Measurements from ENCODE around the gene FADS2. TPM values are rescaled to one million over a fixed set of nuclear protein-coding genes. Genes with fewer than 3 reads are reported as not detected.

The FADS2 gene
- total and polyA plus RNA-seq, 2 experiments from 2014 or later: 124 to 392 TPM

DNA sequence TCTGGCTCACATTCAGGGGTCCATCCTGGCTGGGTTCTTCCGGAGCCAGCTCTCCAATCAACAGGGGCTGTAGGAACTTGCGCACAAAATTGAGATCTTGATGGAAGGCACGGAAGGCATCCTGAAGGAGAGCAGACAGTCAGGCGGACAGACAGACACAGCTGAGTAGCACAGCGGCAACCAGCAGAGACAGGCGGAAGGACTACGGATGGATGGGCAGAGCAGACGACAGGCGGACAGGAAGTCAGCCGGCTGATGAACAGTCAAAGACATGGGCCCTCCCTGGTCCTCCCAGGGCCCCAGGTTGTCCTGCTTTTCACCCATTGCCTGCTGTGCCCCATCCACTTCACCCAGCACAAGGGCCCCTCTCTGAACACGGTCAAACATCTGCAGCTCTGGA lies 51.9 kb downstream of the FADS2 start:
- Histone ChIP-seq H3K27me3 (ENCODE audit: insufficient read depth) (no peaks in the 10 kb centered on the region), H3F3A (replicated peaks; ENCODE audit: low read depth) (no peaks in the 10 kb centered on the region), H3K4me3 (no peak overlapping the region), H3K36me3 (ENCODE audit: insufficient read depth) (no peaks in the 10 kb centered on the region), H3K9me2 (ENCODE audit: insufficient read depth) (no peaks in the 10 kb centered on the region), H4K20me1 (replicated peaks; ENCODE audit: insufficient read depth) (no peaks in the 10 kb centered on the region), H3K79me2 (replicated peaks; ENCODE audit: insufficient read depth) (no peaks in the 10 kb centered on the region), H2AFZ (no peak overlapping the region), H3K4me1 (ENCODE audit: insufficient read depth) (peaks cover 20% of the 10 kb centered on the region), H3K4me2 (0 out of 2 replicates have a peak overlapping the region, but pooled peaks have one; percentile 14), H3K27ac (ENCODE audit: low read depth) (no peak overlapping the region; the same call in 1 of the 2 replicates)
- Mint-ChIP-seq H3K9me3 (no peaks in the 10 kb centered on the region), H3K4me1 (peaks cover 32% of the 10 kb centered on the region), H3K4me3 (no peak overlapping the region; the same call in 2 of the 3 replicates), H3K36me3 (ENCODE audit: low read depth) (peaks cover 5% of the 10 kb centered on the region; the same call in 2 of the 3 replicates), H3K27me3 (ENCODE audit: insufficient read depth, low read depth, poor library complexity) (peaks cover 4% of the 10 kb centered on the region), H3K27ac (no peak overlapping the region; the same call in 1 of the 2 replicates)
- DNase-seq (ENCODE audit: low spot score) (no peak), ATAC-seq (no peak)
- TF ChIP-seq POLR2AphosphoS5 (IDR thresholded peaks at IDR 0.05; ENCODE audit: low read depth): no peak
- no peak for TF ChIP-seq STAT1 (IDR thresholded peaks at IDR 0.05; ENCODE audit: unreplicated experiment)

DNA sequence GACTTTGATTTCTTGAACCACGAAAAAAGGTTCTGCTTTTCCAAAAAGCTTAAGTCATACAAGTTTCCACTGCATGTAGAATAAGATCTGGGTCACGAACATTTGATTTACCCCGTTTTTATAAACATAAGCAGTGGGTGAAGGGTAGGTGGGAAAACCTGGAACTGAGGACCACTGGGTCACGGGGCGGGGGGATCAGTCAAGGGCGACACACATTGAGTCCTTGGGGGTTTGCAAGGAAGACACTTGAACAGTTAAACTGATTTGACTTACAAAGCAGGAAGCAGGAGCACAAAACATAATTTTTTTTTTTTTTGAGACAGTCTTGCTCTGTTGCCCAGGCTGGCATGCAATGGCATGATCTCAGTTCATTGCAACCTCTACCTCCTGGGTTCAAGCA lies 52.4 kb downstream of the FADS2 start:
- H2AFZ ChIP-seq: no peak overlapping the region
- H3K36me3 ChIP-seq (ENCODE audit: insufficient read depth): no peaks in the 10 kb centered on the region
- no peaks in the 10 kb centered on the region for H3K27me3 ChIP-seq (ENCODE audit: insufficient read depth)
- H3F3A ChIP-seq (replicated peaks; ENCODE audit: low read depth): no peaks in the 10 kb centered on the region
- H3K27me3 Mint-ChIP-seq (ENCODE audit: insufficient read depth, low read depth, poor library complexity): peaks cover 4% of the 10 kb centered on the region
- no peak for DNase-seq (ENCODE audit: low spot score)
- H3K9me2 ChIP-seq (ENCODE audit: insufficient read depth): no peaks in the 10 kb centered on the region
- H3K36me3 Mint-ChIP-seq (ENCODE audit: low read depth): peaks cover 5% of the 10 kb centered on the region; the same call in 2 of the 3 replicates
- no peak overlapping the region for H3K4me3 ChIP-seq
- no peak overlapping the region; the same call in 2 of the 3 replicates for H3K4me3 Mint-ChIP-seq
- H3K9me3 Mint-ChIP-seq: no peaks in the 10 kb centered on the region
- H4K20me1 ChIP-seq (replicated peaks; ENCODE audit: insufficient read depth): no peaks in the 10 kb centered on the region
- no peaks in the 10 kb centered on the region for H3K79me2 ChIP-seq (replicated peaks; ENCODE audit: insufficient read depth)
- no peak for ATAC-seq
- H3K27ac ChIP-seq (ENCODE audit: low read depth): no peak overlapping the region; the same call in 1 of the 2 replicates
- H3K27ac Mint-ChIP-seq: peak overlapping the region; percentile 63; the same call in 1 of the 2 replicates
- 0 out of 2 replicates have a peak overlapping the region, but pooled peaks have one; percentile 14 for H3K4me2 ChIP-seq
- H3K4me1 ChIP-seq (ENCODE audit: insufficient read depth): peaks cover 18% of the 10 kb centered on the region
- peaks cover 33% of the 10 kb centered on the region for H3K4me1 Mint-ChIP-seq
- TF ChIP-seq EZH2phosphoT487 (IDR thresholded peaks at IDR 0.05; ENCODE audit: unreplicated experiment): no peak
- TF ChIP-seq ZNF114 (CRISPR knock-in tag; IDR thresholded peaks at IDR 0.05): no peak
- TF ChIP-seq, protein P1, sequence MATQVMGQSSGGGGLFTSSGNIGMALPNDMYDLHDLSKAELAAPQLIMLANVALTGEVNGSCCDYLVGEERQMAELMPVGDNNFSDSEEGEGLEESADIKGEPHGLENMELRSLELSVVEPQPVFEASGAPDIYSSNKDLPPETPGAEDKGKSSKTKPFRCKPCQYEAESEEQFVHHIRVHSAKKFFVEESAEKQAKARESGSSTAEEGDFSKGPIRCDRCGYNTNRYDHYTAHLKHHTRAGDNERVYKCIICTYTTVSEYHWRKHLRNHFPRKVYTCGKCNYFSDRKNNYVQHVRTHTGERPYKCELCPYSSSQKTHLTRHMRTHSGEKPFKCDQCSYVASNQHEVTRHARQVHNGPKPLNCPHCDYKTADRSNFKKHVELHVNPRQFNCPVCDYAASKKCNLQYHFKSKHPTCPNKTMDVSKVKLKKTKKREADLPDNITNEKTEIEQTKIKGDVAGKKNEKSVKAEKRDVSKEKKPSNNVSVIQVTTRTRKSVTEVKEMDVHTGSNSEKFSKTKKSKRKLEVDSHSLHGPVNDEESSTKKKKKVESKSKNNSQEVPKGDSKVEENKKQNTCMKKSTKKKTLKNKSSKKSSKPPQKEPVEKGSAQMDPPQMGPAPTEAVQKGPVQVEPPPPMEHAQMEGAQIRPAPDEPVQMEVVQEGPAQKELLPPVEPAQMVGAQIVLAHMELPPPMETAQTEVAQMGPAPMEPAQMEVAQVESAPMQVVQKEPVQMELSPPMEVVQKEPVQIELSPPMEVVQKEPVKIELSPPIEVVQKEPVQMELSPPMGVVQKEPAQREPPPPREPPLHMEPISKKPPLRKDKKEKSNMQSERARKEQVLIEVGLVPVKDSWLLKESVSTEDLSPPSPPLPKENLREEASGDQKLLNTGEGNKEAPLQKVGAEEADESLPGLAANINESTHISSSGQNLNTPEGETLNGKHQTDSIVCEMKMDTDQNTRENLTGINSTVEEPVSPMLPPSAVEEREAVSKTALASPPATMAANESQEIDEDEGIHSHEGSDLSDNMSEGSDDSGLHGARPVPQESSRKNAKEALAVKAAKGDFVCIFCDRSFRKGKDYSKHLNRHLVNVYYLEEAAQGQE (IDR thresholded peaks at IDR 0.05; ENCODE audit: unreplicated experiment): no peak
- no peak for TF ChIP-seq NANOG (IDR thresholded peaks at IDR 0.05; ENCODE audit: borderline replicate concordance)
- no peak for TF ChIP-seq JUNB (IDR thresholded peaks at IDR 0.05; ENCODE audit: unreplicated experiment)
- TF ChIP-seq ZNF331 (CRISPR knock-in tag; IDR thresholded peaks at IDR 0.05; ENCODE audit: low read depth): no peak
- TF ChIP-seq, protein P2, sequence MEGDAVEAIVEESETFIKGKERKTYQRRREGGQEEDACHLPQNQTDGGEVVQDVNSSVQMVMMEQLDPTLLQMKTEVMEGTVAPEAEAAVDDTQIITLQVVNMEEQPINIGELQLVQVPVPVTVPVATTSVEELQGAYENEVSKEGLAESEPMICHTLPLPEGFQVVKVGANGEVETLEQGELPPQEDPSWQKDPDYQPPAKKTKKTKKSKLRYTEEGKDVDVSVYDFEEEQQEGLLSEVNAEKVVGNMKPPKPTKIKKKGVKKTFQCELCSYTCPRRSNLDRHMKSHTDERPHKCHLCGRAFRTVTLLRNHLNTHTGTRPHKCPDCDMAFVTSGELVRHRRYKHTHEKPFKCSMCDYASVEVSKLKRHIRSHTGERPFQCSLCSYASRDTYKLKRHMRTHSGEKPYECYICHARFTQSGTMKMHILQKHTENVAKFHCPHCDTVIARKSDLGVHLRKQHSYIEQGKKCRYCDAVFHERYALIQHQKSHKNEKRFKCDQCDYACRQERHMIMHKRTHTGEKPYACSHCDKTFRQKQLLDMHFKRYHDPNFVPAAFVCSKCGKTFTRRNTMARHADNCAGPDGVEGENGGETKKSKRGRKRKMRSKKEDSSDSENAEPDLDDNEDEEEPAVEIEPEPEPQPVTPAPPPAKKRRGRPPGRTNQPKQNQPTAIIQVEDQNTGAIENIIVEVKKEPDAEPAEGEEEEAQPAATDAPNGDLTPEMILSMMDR (conservative IDR thresholded peaks at IDR 0.05; ENCODE audit: low read depth in 2 of 2): no peak
- no peak for TF ChIP-seq CREB1 (CRISPR knock-in tag; IDR thresholded peaks at IDR 0.05; ENCODE audit: low read depth)
- TF ChIP-seq STAT1 (IDR thresholded peaks at IDR 0.05; ENCODE audit: unreplicated experiment): no peak
- no peak for TF ChIP-seq EZH2 (IDR thresholded peaks at IDR 0.05; ENCODE audit: low read depth, unreplicated experiment)
